Mammary epithelial cell (primary cell): ENCODE data around the gene RUFY1.

ENCODE experiments used
- EZH2 ChIP-seq: IDR thresholded peaks from 2 replicates; pipeline ENCODE4 v1.6.1; 2012; ENCODE audit warnings: low read length, inconsistent platforms, borderline replicate concordance
- TF ChIP-seq, protein P1 (sequence below), 2 donors: IDR thresholded peaks in 1 of 2; conservative IDR thresholded peaks in 1 of 2; 2 replicates each; pipeline ENCODE4 v1.5.1; 2011 to 2012; ENCODE audit warnings: inconsistent platforms in 2 of 2, low read length in 2 of 2, mild to moderate bottlenecking in 2 of 2, control low read depth in 1 of 2, low read depth in 1 of 2; ENCODE audit not compliant: insufficient read depth in 1 of 2; ENCODE audit errors: extremely low read depth in 1 of 2

DNA sequence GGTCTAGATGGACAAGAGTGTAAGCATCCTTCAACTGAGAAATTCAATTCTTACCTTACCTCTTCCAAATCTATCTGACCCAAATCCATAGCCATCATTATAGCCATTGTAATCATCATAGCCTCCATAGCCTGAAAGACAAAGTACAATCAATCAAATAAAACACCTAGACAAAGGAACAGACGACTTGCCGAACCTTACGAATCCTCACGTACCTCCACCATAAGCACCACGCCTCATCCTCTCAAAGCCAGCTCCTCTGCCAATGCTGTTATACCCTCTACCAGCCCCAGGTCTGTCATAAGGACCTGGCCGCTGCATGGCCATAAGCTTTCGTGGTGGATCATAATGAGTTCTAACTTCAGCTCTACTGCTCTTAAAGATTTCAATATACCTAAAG lies 67.6 kb downstream of the RUFY1 start:
- TF ChIP-seq, protein P1, sequence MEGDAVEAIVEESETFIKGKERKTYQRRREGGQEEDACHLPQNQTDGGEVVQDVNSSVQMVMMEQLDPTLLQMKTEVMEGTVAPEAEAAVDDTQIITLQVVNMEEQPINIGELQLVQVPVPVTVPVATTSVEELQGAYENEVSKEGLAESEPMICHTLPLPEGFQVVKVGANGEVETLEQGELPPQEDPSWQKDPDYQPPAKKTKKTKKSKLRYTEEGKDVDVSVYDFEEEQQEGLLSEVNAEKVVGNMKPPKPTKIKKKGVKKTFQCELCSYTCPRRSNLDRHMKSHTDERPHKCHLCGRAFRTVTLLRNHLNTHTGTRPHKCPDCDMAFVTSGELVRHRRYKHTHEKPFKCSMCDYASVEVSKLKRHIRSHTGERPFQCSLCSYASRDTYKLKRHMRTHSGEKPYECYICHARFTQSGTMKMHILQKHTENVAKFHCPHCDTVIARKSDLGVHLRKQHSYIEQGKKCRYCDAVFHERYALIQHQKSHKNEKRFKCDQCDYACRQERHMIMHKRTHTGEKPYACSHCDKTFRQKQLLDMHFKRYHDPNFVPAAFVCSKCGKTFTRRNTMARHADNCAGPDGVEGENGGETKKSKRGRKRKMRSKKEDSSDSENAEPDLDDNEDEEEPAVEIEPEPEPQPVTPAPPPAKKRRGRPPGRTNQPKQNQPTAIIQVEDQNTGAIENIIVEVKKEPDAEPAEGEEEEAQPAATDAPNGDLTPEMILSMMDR (conservative IDR thresholded peaks at IDR 0.05 in 1 of 2, IDR thresholded peaks at IDR 0.05 in 1 of 2; ENCODE audit: extremely low read depth in 1 of 2, insufficient read depth in 1 of 2, low read depth in 1 of 2, low read length in 2 of 2), result no peak
- no peak for TF ChIP-seq EZH2
